SK-N-SH (cell line): ENCODE results near the gene MBD2. TPM values are rescaled to one million over a fixed set of nuclear protein-coding genes. Genes with fewer than 3 reads are reported as not detected.

Experiments
- CTCF ChIA-PET: fragments of 300-600, 350-600 bp; formaldehyde crosslinking; extraction: SDS; loops from one replicate; lab custom pipeline; 2021; lab: Yijun Ruan, JAX
- POLR2A ChIA-PET: fragments of 350-600 bp; sonication (Branson Sonifier 250); formaldehyde crosslinking; extraction: SDS; loops from one replicate; lab custom pipeline; 2020; ENCODE audit warnings: antibody characterized with exemption, inconsistent platforms; lab: Yijun Ruan, JAX
- DNase-seq: peaks from one replicate; pipeline ENCODE4 v3.0.0; 2012
- H2AFZ ChIP-seq: fragments of 200-600 bp; sonication (generic); 2 replicates; pipeline ENCODE4 v1.8.1; 2016; ENCODE audit warnings: antibody characterized with exemption, mild to moderate bottlenecking, low read depth
- H3F3A ChIP-seq: fragments of 200-600 bp; sonication (generic); replicated peaks from 2 replicates; pipeline ENCODE3; 2016; ENCODE audit warnings: antibody characterized with exemption, mild to moderate bottlenecking; ENCODE audit not compliant: insufficient read depth
- H3K27ac ChIP-seq, 2 experiments: fragments of 200-500 bp in 1 of 2; fragments of 200-600 bp in 1 of 2; sonication (Bioruptor generic) in 1 of 2; sonication (generic), shearing (Covaris generic) in 1 of 2; 2 replicates each; pipeline versions ENCODE4 v1.5.1 to v1.6.1; 2014 to 2016; ENCODE audit warnings: low read depth in 2 of 2, inconsistent platforms in 1 of 2, low read length in 1 of 2, mild to moderate bottlenecking in 1 of 2, mixed read lengths in 1 of 2
- H3K27me3 ChIP-seq: fragments of 200-600 bp; sonication (generic), shearing (Covaris generic); 2 replicates; pipeline ENCODE4 v1.6.1; 2016; ENCODE audit warnings: mixed run types; ENCODE audit not compliant: insufficient read depth
- H3K36me3 ChIP-seq, 2 experiments: fragments of 200-500 bp in 1 of 2; fragments of 200-600 bp in 1 of 2; sonication (Bioruptor generic) in 1 of 2; sonication (generic) in 1 of 2; replicated peaks in 1 of 2; 2 replicates each; pipeline versions ENCODE3 to v1.5.1; 2014 to 2016; ENCODE audit warnings: low read length in 1 of 2, mild to moderate bottlenecking in 1 of 2; ENCODE audit not compliant: insufficient read depth in 2 of 2, control insufficient read depth in 1 of 2
- H3K4me1 ChIP-seq, 2 experiments: fragments of 200-500 bp in 1 of 2; fragments of 200-600 bp in 1 of 2; sonication (Bioruptor generic) in 1 of 2; sonication (generic), shearing (Covaris generic) in 1 of 2; 2 replicates each; pipeline versions ENCODE4 v1.5.1 to v1.6.1; 2014 to 2016; ENCODE audit warnings: low read depth in 1 of 2, low read length in 1 of 2, mixed run types in 1 of 2; ENCODE audit not compliant: insufficient read depth in 2 of 2, control insufficient read depth in 1 of 2
- H3K4me2 ChIP-seq: fragments of 200-600 bp; sonication (generic), shearing (Covaris generic); 2 replicates; pipeline ENCODE4 v1.6.1; 2017; ENCODE audit warnings: mixed run types
- H3K4me3 ChIP-seq, 2 experiments: fragments of 200-500 bp in 1 of 2; fragments of 200-600 bp in 1 of 2; sonication (Bioruptor generic) in 1 of 2; sonication (generic), shearing (Covaris generic) in 1 of 2; 2 replicates each; pipeline versions ENCODE4 v1.5.1 to v1.8.1; 2014 to 2016; ENCODE audit warnings: low read depth in 2 of 2, inconsistent platforms in 1 of 2, low read length in 1 of 2, mild to moderate bottlenecking in 1 of 2, mixed read lengths in 1 of 2, moderate library complexity in 1 of 2
- H3K79me2 ChIP-seq: fragments of 200-600 bp; sonication (generic); 2 replicates; pipeline ENCODE4 v1.8.1; 2017; ENCODE audit warnings: mild to moderate bottlenecking; ENCODE audit not compliant: insufficient read depth
- H3K9ac ChIP-seq: fragments of 200-600 bp; sonication (generic); 2 replicates; pipeline ENCODE4 v1.6.1; 2017; ENCODE audit warnings: mixed run types
- H3K9me2 ChIP-seq: fragments of 200-600 bp; sonication (generic); 2 replicates; pipeline ENCODE4 v1.6.1; 2017; ENCODE audit warnings: mixed run types
- H3K9me3 ChIP-seq: fragments of 200-600 bp; sonication (generic); 2 replicates; pipeline ENCODE4 v1.6.1; 2017; ENCODE audit warnings: mixed run types, mild to moderate bottlenecking, moderate library complexity
- H4K20me1 ChIP-seq: fragments of 200-600 bp; sonication (generic); 2 replicates; pipeline ENCODE4 v1.6.1; 2017; ENCODE audit warnings: mild to moderate bottlenecking, mixed run types; ENCODE audit not compliant: insufficient read depth
- CHD2 ChIP-seq: fragments of 150-350 bp; IDR thresholded peaks from 2 replicates; pipeline ENCODE4 v1.6.1; 2018; ENCODE audit warnings: low read length; ENCODE audit not compliant: partially characterized antibody
- CTCF ChIP-seq: fragments of 200-600 bp; sonication (generic); IDR thresholded peaks from 2 replicates; pipeline ENCODE4 v1.6.1; 2017; ENCODE audit warnings: antibody characterized with exemption, mild to moderate bottlenecking, moderate library complexity
- EZH2phosphoT487 ChIP-seq: fragments of 200-600 bp; sonication (generic); IDR thresholded peaks from 2 replicates; pipeline ENCODE4 v1.6.1; 2017; ENCODE audit warnings: low read depth, mixed run types, mild to moderate bottlenecking, antibody characterized with exemption, moderate library complexity, borderline replicate concordance
- FOXM1 ChIP-seq: IDR thresholded peaks from 2 replicates; pipeline ENCODE4 v1.4.0; 2012; ENCODE audit warnings: low read depth, mild to moderate bottlenecking
- GATA2 ChIP-seq: sonication (generic); formaldehyde crosslinking; IDR thresholded peaks from 2 replicates; pipeline ENCODE4 v1.5.0; 2020; ENCODE audit warnings: mild to moderate bottlenecking, missing genetic modification reagents
- JUND ChIP-seq: IDR thresholded peaks from 2 replicates; pipeline ENCODE4 v1.4.0; 2012
- MAX ChIP-seq: IDR thresholded peaks from 2 replicates; pipeline ENCODE4 v1.4.0; 2012; ENCODE audit warnings: low read depth
- NRF1 ChIP-seq: IDR thresholded peaks from 2 replicates; pipeline ENCODE4 v1.6.1; 2012; ENCODE audit warnings: low read depth, mild to moderate bottlenecking, low read length
- PBX3 ChIP-seq: IDR thresholded peaks from 2 replicates; pipeline ENCODE4; 2012
- POLR2AphosphoS5 ChIP-seq: IDR thresholded peaks from 2 replicates; pipeline ENCODE4 v1.6.1; 2012; ENCODE audit warnings: low read depth, low read length
- RAD21 ChIP-seq: IDR thresholded peaks from 2 replicates; pipeline ENCODE4 v1.6.1; 2012; ENCODE audit warnings: mild to moderate bottlenecking, low read length
- REST ChIP-seq: IDR thresholded peaks from 2 replicates; pipeline ENCODE4 v1.6.1; 2012; ENCODE audit warnings: mild to moderate bottlenecking, low read depth, low read length, moderate library complexity
- RFX5 ChIP-seq: IDR thresholded peaks from 2 replicates; pipeline ENCODE4 v1.6.1; 2012; ENCODE audit warnings: mild to moderate bottlenecking, improper control_type of control experiment, low read length
- RXRA ChIP-seq: IDR thresholded peaks from 2 replicates; pipeline ENCODE4 v1.4.0; 2012; ENCODE audit warnings: low read depth, mild to moderate bottlenecking, borderline replicate concordance
- TCF12 ChIP-seq: IDR thresholded peaks from 2 replicates; pipeline ENCODE4 v1.4.0; 2012
- USF1 ChIP-seq: IDR thresholded peaks from 2 replicates; pipeline ENCODE4 v1.4.0; 2012; ENCODE audit warnings: low read depth, borderline replicate concordance
- USF2 ChIP-seq: fragments of 150-350 bp; IDR thresholded peaks from 2 replicates; pipeline ENCODE4 v1.6.1; 2017; ENCODE audit warnings: antibody characterized with exemption, low read length, low read depth, borderline replicate concordance
- WGBS: methylation state at CpG from one replicate; pipeline ENCODE4 v1.1.6; 2017; ENCODE audit warnings: low lambda C conversion rate; 5-methylcytosine and 5-hydroxymethylcytosine counted together
- polyA plus RNA-seq, 3 experiments: library from polyadenylated mRNA; depleted of rRNA; stranded (reverse); fragments of >200 nt; gene quantifications; 2 replicates each; pipeline ENCODE4 v1.2.3, GENCODE V29; 2012

Gene MBD2
- polyA plus RNA-seq, 1 of the 3 experiments (the other 2 are of a cell fraction): 12.5 TPM

- Histone ChIP-seq H3K9ac (no peak overlapping the region), H4K20me1 (no peaks in the 10 kb centered on the region), H3K27ac (no peak overlapping the region), H3K79me2 (no peaks in the 10 kb centered on the region), H3K36me3 (no peaks in the 10 kb centered on the region), H3K4me2 (no peak overlapping the region), H3F3A (no peaks in the 10 kb centered on the region), H3K4me1 (peaks cover 0 to 3% of the 10 kb centered on the region in 2 experiments; a peak in 1 of 4 replicates), H2AFZ (no peak overlapping the region), H3K4me3 (no peak overlapping the region), H3K27me3 (no peaks in the 10 kb centered on the region), H3K9me2 (no peaks in the 10 kb centered on the region), H3K9me3 (no peaks in the 10 kb centered on the region)
- DNase-seq: no peak
- ChIA-PET POLR2A (no interaction called here), CTCF (interaction anchor here (1.1 to 6.4 kb wide), 4 partner anchors 11 to 550 kb away, joined by 3 to 46 read pairs (median 22); no protein-coding TSS in a partner anchor)
- 50% methylated on average over 3 of the region's 3 CpGs for WGBS
- TF ChIP-seq USF1 (no peak), RFX5 (no peak), NRF1 (no peak), JUND (no peak), MAX (no peak), GATA2 (CRISPR knock-in tag) (no peak), RAD21 (no peak), REST (no peak), CHD2 (no peak)
Measured at GRCh38 chr18:54116541-54117257, 107.8 kb downstream of the MBD2 start.

- no peaks in the 10 kb centered on the region for H3K27me3 ChIP-seq
- DNase-seq: no peak
- no peaks in the 10 kb centered on the region for H3K79me2 ChIP-seq
- ChIA-PET CTCF (interaction anchor here (1.0 kb wide), 1 partner anchor 15 kb away, joined by 4 read pairs; no protein-coding TSS in a partner anchor), POLR2A (no interaction called here)
- no peaks in the 10 kb centered on the region for H3K9me2 ChIP-seq
- no peak for TF ChIP-seq RXRA
- TF ChIP-seq FOXM1: no peak
- no peak for TF ChIP-seq USF2
- TF ChIP-seq EZH2phosphoT487: no peak
- no peak for TF ChIP-seq PBX3
- peak; percentile 61 for TF ChIP-seq TCF12
- TF ChIP-seq CTCF: no peak
- TF ChIP-seq POLR2AphosphoS5: no peak
- no peaks in the 10 kb centered on the region for H3F3A ChIP-seq
- no peak overlapping the region for H3K27ac ChIP-seq
- no peak overlapping the region for H3K9ac ChIP-seq
- no peaks in the 10 kb centered on the region for H3K4me1 ChIP-seq
- no peaks in the 10 kb centered on the region for H3K36me3 ChIP-seq
- H3K4me3 ChIP-seq: no peak overlapping the region
- H3K9me3 ChIP-seq: no peaks in the 10 kb centered on the region
- no peak overlapping the region for H2AFZ ChIP-seq
- H3K4me2 ChIP-seq: no peak overlapping the region
- 17% methylated on average over 1 of the region's 1 CpG for WGBS
- no peaks in the 10 kb centered on the region for H4K20me1 ChIP-seq
Measured at GRCh38 chr18:54112356-54112755, 112.1 kb downstream of the MBD2 start.
